Measurements from ENCODE around the gene THAP12. TPM values are rescaled to one million over a fixed set of nuclear protein-coding genes. Genes with fewer than 3 reads are reported as not detected.

Gene THAP12
- total RNA-seq, 1 experiment from 2014 or later: 44.1 TPM

- TF ChIP-seq CTCF (IDR thresholded peaks at IDR 0.05 in 2 of 3, conservative IDR thresholded peaks at IDR 0.05 in 1 of 3; ENCODE audit: borderline replicate concordance in 1 of 3, insufficient read depth in 1 of 3, low read depth in 2 of 3, low read length in 2 of 3): no peak
- no peak for TF ChIP-seq POLR2A (IDR thresholded peaks at IDR 0.05; ENCODE audit: borderline replicate concordance, extremely low read depth, insufficient read depth, insufficient read length)
These were observed 30.0 kb upstream of the THAP12 start (continued) for GRCh38 chr11:76410851-76411357.

GRCh38 chr11:76408171-76408965 lies 27.4 kb upstream of the THAP12 start:
- no peak for ATAC-seq
- no TSS peak for BruUV-seq (replicated peaks)
- H3K4me2 ChIP-seq (ENCODE audit: low read length): no peak overlapping the region
- ChIA-PET CTCF (no interaction called here), POLR2A (no interaction called here), RAD21 (ENCODE audit: low non-redundant PET in 1 of 2, low total read pairs in 2 of 2, uncharacterized antibody in 2 of 2, unreplicated experiment in 2 of 2) (no interaction called here)
- no peak overlapping the region for H3K9ac ChIP-seq (ENCODE audit: low read length)
- no peak overlapping the region for H3K4me3 ChIP-seq (replicated peaks in 1 of 2; ENCODE audit: low read depth in 1 of 2, low read length in 2 of 2)
- no peaks in the 10 kb centered on the region for H3K36me3 ChIP-seq (ENCODE audit: control insufficient read depth in 1 of 2, insufficient read depth in 2 of 2, low read length in 2 of 2)
- H3K9me2 ChIP-seq (ENCODE audit: insufficient read depth): no peaks in the 10 kb centered on the region
- no peak overlapping the region for H3K27ac ChIP-seq (ENCODE audit: low read depth, low read length)
- H3K27me3 ChIP-seq (ENCODE audit: insufficient read depth, low read length): no peaks in the 10 kb centered on the region
- TF ChIP-seq YY1 (IDR thresholded peaks at IDR 0.05; ENCODE audit: extremely low read depth, insufficient replicate concordance, low read depth, low read length): no peak
- TF ChIP-seq MAX (IDR thresholded peaks at IDR 0.05): no peak
- no peak for TF ChIP-seq ZNF274 (IDR thresholded peaks at IDR 0.05; ENCODE audit: low read depth, low read length)
- TF ChIP-seq ZBTB33 (IDR thresholded peaks at IDR 0.05; ENCODE audit: extremely low read depth, insufficient replicate concordance, low read length): no peak
- no peak for TF ChIP-seq EZH2 (IDR thresholded peaks at IDR 0.05)
- TF ChIP-seq ZFX (IDR thresholded peaks at IDR 0.05): no peak
- no peak for TF ChIP-seq RAD21 (IDR thresholded peaks at IDR 0.05; ENCODE audit: low read depth)
- no peak for TF ChIP-seq CBX3 (IDR thresholded peaks at IDR 0.05; ENCODE audit: low read depth)
- no peak for TF ChIP-seq ELF1 (IDR thresholded peaks at IDR 0.05; ENCODE audit: borderline replicate concordance, low read depth)
- TF ChIP-seq SIN3A (IDR thresholded peaks at IDR 0.05; ENCODE audit: low read depth): no peak
- TF ChIP-seq CTCF (IDR thresholded peaks at IDR 0.05 in 2 of 3, conservative IDR thresholded peaks at IDR 0.05 in 1 of 3; ENCODE audit: borderline replicate concordance in 1 of 3, insufficient read depth in 1 of 3, low read depth in 2 of 3, low read length in 2 of 3): no peak
- TF ChIP-seq SP1 (IDR thresholded peaks at IDR 0.05; ENCODE audit: low read depth): no peak
- no peak for TF ChIP-seq SRF (IDR thresholded peaks at IDR 0.05; ENCODE audit: low read depth)
- no peak for TF ChIP-seq EGR1 (IDR thresholded peaks at IDR 0.05; ENCODE audit: low read depth)
- no peak for TF ChIP-seq POLR2AphosphoS5 (IDR thresholded peaks at IDR 0.05; ENCODE audit: low read depth, low read length)
- no peaks in the 10 kb centered on the region for H4K20me1 ChIP-seq (ENCODE audit: insufficient read depth)
- H2AFZ ChIP-seq (ENCODE audit: low read depth, low read length, poor library complexity, severe bottlenecking): no peak overlapping the region
- H3K9me3 ChIP-seq (ENCODE audit: control insufficient read depth in 1 of 2, insufficient read depth in 1 of 2, low read depth in 1 of 2, low read length in 2 of 2): no peaks in the 10 kb centered on the region
- no peaks in the 10 kb centered on the region for H3K79me2 ChIP-seq (ENCODE audit: insufficient read depth, low read length)
- no peaks in the 10 kb centered on the region for H3K4me1 ChIP-seq (ENCODE audit: control insufficient read depth in 1 of 2, insufficient read depth in 2 of 2, low read length in 2 of 2)
- no peak for DNase-seq (ENCODE audit: low read depth, low spot score)
- intact Hi-C loops (cut with micrococcal nuclease): no loop called here
